H7 (cell line): Measurements from ENCODE around the gene HIGD1A. TPM values are rescaled to one million over a fixed set of nuclear protein-coding genes. Genes with fewer than 3 reads are reported as not detected.

Source experiments
- DNase-seq: peaks from one replicate; pipeline ENCODE4 v3.0.0; 2012
- H3K27me3 ChIP-seq: 2 replicates; pipeline ENCODE4 v1.6.0; 2011; ENCODE audit warnings: mild to moderate bottlenecking, low read length; ENCODE audit not compliant: control insufficient read depth, insufficient read depth
- H3K36me3 ChIP-seq: replicated peaks from 2 replicates; pipeline ENCODE4 v1.5.1; 2011; ENCODE audit warnings: low read length; ENCODE audit not compliant: control insufficient read depth, insufficient read depth
- H3K4me3 ChIP-seq: 2 replicates; pipeline ENCODE4 v1.5.1; 2011; ENCODE audit warnings: low read depth, mild to moderate bottlenecking, control low read depth, low read length, moderate library complexity; ENCODE audit not compliant: insufficient read depth
- total RNA-seq: library from RNA; depleted of rRNA; stranded (reverse); fragments of >200 nt; shearing (Covaris generic); gene quantifications from 2 replicates; pipeline ENCODE4 v1.2.3, GENCODE V29; 2014

Gene HIGD1A
- total RNA-seq, 1 experiment from 2014 or later, result 149 TPM

DNA sequence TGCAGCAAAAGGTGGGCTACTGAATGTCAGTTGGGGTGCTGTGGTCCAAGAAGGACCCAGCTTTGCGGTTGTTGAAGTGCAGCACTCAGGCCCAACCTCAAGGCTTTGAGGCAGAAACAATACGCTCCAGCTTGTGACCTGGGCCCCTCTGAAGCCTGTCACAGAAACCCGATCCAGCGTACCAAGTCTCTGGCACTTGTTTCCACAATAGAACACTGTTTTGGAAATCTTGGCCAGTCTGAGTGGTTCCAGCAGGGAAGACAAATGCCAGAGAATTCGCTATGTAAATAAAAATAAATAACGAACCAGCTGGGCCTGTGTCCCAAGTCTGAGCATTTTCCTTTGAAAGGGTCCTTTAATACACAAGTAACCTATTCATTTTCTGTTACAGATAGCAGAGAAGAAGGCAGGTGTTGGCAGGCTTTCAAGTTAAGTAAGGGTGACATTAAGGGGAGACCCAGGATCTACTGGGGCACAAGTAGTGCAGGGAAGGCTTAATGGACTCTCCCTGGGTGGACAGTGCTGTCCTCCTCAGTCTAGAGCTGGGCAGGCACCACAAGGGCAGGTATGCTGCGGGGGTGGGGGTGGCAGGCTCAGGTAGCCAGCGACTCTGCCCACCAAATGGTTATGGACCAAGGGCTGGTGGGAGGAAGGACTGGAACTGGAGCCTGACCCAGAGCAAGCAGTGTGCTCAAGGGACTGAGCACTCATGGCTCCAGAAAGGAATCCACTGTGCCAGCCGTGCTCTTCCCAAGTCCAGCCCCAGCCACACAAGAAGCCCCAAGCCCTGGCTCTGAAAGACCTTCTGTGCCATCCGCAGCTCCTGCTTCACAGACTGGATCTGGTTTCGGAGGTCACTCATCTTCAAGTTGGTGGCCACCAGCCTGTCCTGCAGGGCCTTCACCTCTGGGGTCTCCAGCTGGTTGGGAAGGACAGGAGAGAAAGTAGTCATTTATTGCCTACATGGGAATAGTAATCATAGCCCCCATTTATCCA is 57.5 kb downstream of the HIGD1A start:
- H3K4me3 ChIP-seq, result no peak overlapping the region
- no peaks in the 10 kb centered on the region for H3K27me3 ChIP-seq
- H3K36me3 ChIP-seq, result no peaks in the 10 kb centered on the region
- no peak for DNase-seq

- no peaks in the 10 kb centered on the region for H3K36me3 ChIP-seq
- no peaks in the 10 kb centered on the region for H3K27me3 ChIP-seq
- DNase-seq, result no peak
- no peak overlapping the region for H3K4me3 ChIP-seq
Observed at GRCh38 chr3:42745776-42746454, 58.4 kb downstream of the HIGD1A start.

- Histone ChIP-seq H3K36me3 (no peaks in the 10 kb centered on the region), H3K27me3 (no peaks in the 10 kb centered on the region), H3K4me3 (no peak overlapping the region)
- DNase-seq, result no peak
Observed at GRCh38 chr3:42745291-42745745, 59.0 kb downstream of the HIGD1A start.

- Histone ChIP-seq H3K4me3 (no peak overlapping the region), H3K27me3 (no peaks in the 10 kb centered on the region), H3K36me3 (no peaks in the 10 kb centered on the region)
- DNase-seq, result no peak
Observed at GRCh38 chr3:42743204-42743995, 60.9 kb downstream of the HIGD1A start.

GRCh38 chr3:42742688-42743087 is 61.6 kb downstream of the HIGD1A start:
- no peak overlapping the region for H3K4me3 ChIP-seq
- DNase-seq, result no peak
- H3K27me3 ChIP-seq, result no peaks in the 10 kb centered on the region
- no peaks in the 10 kb centered on the region for H3K36me3 ChIP-seq

GRCh38 chr3:42742259-42742658 is 62.0 kb downstream of the HIGD1A start:
- H3K27me3 ChIP-seq, result no peaks in the 10 kb centered on the region
- no peak overlapping the region for H3K4me3 ChIP-seq
- no peak for DNase-seq
- H3K36me3 ChIP-seq, result no peaks in the 10 kb centered on the region

DNA sequence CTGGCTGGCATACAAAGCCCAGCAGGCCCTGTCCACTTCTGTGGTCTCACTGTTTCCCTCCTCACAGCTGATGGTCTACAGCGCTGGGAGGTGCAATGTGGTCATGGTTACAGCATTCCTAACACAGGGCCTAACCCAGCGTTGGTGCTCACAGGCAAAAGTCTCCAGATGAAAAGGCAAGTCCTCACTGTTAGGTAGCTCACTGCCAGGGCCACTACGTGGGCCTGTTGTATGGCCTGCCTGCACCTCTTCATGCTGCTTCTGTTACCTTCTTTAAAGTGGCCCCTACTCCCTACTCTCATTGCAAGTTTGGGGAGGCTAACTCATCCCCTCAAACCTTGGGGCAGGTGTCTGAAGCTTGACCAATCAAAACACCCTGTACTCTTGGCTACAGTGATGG is 62.5 kb downstream of the HIGD1A start:
- Histone ChIP-seq H3K27me3 (no peaks in the 10 kb centered on the region), H3K36me3 (no peaks in the 10 kb centered on the region), H3K4me3 (no peak overlapping the region)
- no peak for DNase-seq

DNA sequence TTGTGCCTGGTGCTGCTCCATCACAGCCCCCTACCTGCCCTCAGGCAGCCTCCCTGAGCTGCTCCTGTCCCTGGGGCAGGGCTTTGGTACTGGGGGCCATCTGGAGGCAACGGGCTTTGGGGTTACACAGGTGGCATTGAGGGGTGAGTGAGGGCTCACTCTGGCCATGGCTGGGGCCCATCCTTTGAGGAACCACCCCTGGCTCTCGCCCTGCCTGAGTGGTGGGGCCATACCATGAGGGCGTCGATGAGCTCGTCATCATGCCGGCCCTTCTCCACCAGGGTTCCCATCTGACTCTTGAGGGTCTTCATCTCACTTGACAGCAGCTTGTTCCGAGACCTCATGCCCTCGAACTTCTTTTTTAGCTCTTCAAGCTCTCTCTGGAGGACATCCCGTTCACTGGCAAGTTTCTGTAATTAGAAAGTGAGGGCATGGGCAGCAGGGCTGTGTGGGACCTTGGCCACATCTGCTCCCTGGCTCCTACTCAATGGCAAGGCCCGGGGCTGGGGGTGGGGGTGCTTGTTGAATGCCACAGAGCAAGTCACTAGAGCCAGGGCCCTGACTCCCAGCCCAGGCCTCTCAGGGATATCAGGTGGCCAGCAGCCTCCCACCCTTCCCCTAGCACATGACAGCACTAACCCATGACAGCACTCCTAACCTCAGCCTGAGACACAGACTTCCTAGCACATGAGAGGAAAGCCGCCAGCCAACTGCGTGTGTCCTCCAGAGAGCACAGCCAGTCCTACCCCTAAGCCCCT is 64.7 kb downstream of the HIGD1A start:
- no peaks in the 10 kb centered on the region for H3K27me3 ChIP-seq
- no peak for DNase-seq
- H3K36me3 ChIP-seq, result no peaks in the 10 kb centered on the region
- H3K4me3 ChIP-seq, result no peak overlapping the region

- Histone ChIP-seq H3K27me3 (no peaks in the 10 kb centered on the region), H3K4me3 (no peak overlapping the region), H3K36me3 (no peaks in the 10 kb centered on the region)
- no peak for DNase-seq
Observed at GRCh38 chr3:42736531-42736930, 67.8 kb downstream of the HIGD1A start.

DNA sequence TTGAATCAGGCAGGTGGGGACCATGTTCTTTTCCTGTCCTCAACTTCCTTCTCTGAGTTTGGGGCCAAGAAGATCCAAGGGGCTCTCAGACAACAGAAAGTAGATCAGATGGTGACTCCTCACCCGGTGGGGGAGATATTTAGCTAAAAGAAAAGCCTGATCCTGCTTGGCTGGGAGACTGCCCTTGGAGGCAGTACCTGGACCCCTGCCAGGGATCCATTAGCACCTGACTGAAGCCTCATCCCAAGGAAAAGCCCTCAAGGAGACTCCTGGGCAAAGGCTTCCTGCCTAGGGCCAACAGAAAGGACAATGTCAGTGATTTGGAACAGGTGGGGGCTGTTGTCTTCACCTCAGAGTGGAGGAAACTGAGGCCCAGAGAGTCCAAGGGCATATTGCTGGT is 68.2 kb downstream of the HIGD1A start:
- H3K27me3 ChIP-seq, result no peaks in the 10 kb centered on the region
- no peaks in the 10 kb centered on the region for H3K36me3 ChIP-seq
- H3K4me3 ChIP-seq, result no peak overlapping the region
- DNase-seq, result peak; percentile 66

- DNase-seq, result no peak
- no peaks in the 10 kb centered on the region for H3K27me3 ChIP-seq
- no peaks in the 10 kb centered on the region for H3K36me3 ChIP-seq
- H3K4me3 ChIP-seq, result no peak overlapping the region
Observed at GRCh38 chr3:42735615-42736014, 68.7 kb downstream of the HIGD1A start.

DNA sequence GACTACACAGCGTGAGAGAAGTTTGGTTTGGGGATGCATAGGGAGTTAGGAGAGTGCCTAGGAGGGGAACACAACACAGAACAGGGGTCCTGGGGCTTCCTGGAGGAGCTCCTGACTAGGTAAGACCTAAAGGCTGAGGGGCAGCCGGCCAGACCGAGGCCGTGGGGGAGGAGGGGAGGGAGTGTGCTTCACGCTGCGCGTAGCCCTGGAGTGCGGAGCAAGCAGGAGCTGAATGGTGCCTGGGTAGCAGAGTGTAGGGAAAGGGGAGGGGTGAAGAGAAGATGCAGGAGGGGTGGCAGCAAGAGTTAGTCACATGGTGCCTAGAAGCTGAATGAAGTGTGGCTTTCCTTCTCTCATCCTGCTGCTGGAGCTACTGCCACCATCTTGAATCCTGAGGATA is 69.3 kb downstream of the HIGD1A start:
- no peak for DNase-seq
- H3K27me3 ChIP-seq, result no peaks in the 10 kb centered on the region
- no peaks in the 10 kb centered on the region for H3K36me3 ChIP-seq
- H3K4me3 ChIP-seq, result no peak overlapping the region

GRCh38 chr3:42734263-42734860 is 69.9 kb downstream of the HIGD1A start:
- no peak for DNase-seq
- Histone ChIP-seq H3K36me3 (no peaks in the 10 kb centered on the region), H3K27me3 (no peaks in the 10 kb centered on the region), H3K4me3 (no peak overlapping the region)
